ENCODE results near the gene TSPAN4.

GRCh38 chr11:868802-869201 lies 26.1 kb downstream of the TSPAN4 start:
- no peak for TF ChIP-seq TOX (CRISPR knock-in tag; IDR thresholded peaks at IDR 0.05; ENCODE audit: borderline replicate concordance)
- TF ChIP-seq ZNF565 (CRISPR knock-in tag; conservative IDR thresholded peaks at IDR 0.05; ENCODE audit: low read depth), result no peak
- TF ChIP-seq ARNTL (CRISPR knock-in tag; IDR thresholded peaks at IDR 0.05; ENCODE audit: borderline replicate concordance, low read depth), result no peak
- TF ChIP-seq, protein P1, sequence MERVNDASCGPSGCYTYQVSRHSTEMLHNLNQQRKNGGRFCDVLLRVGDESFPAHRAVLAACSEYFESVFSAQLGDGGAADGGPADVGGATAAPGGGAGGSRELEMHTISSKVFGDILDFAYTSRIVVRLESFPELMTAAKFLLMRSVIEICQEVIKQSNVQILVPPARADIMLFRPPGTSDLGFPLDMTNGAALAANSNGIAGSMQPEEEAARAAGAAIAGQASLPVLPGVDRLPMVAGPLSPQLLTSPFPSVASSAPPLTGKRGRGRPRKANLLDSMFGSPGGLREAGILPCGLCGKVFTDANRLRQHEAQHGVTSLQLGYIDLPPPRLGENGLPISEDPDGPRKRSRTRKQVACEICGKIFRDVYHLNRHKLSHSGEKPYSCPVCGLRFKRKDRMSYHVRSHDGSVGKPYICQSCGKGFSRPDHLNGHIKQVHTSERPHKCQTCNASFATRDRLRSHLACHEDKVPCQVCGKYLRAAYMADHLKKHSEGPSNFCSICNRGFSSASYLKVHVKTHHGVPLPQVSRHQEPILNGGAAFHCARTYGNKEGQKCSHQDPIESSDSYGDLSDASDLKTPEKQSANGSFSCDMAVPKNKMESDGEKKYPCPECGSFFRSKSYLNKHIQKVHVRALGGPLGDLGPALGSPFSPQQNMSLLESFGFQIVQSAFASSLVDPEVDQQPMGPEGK (CRISPR knock-in tag; IDR thresholded peaks at IDR 0.05; ENCODE audit: borderline replicate concordance), result no peak
- no peak for TF ChIP-seq ZFP30 (CRISPR knock-in tag; IDR thresholded peaks at IDR 0.05)
- TF ChIP-seq TCF4 (CRISPR knock-in tag; IDR thresholded peaks at IDR 0.05; ENCODE audit: borderline replicate concordance), result no peak
- TF ChIP-seq ZNF8 (CRISPR knock-in tag; IDR thresholded peaks at IDR 0.05), result no peak
- no peak for TF ChIP-seq ISL1 (CRISPR knock-in tag; IDR thresholded peaks at IDR 0.05)
- no peak for TF ChIP-seq CREB5 (CRISPR knock-in tag; IDR thresholded peaks at IDR 0.05; ENCODE audit: low read depth)
- no peak for TF ChIP-seq ZC3H10 (CRISPR knock-in tag; IDR thresholded peaks at IDR 0.05)
- no peak for TF ChIP-seq ZFP3 (CRISPR knock-in tag; IDR thresholded peaks at IDR 0.05)
